ENCODE data around the gene DMTF1.

DMTF1 gene

DNA sequence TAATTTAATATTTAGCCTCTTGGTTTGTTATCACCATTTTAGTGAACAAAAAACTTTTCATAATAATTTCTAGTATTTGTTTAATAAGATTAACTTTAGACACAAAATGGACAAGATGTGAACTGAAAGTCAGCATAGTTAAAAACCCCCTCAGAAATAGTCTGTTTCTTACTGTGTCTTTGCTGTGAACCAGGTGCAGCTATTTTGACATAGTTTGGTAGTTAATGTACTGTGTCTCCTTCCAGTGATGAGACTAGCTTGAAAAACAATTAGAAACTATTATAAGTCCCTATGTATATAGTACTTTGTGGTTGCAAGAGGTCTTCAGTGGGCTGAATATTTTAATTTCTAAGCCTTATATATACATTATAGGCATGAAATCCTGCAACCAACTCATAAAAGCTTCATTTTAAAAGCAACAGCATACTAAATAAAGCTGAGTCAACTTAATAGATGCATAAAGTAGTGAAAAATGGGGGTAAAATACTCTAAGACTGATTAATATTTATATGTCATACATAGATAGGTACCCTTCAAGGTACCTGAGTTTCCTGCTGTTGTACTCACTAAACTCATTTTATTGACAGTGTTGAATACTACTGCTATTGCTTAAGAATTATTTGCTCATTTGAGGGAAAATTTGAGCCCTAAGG, 19.2 kb downstream of the DMTF1 start:
- Histone ChIP-seq H3K27me3 (ENCODE audit: insufficient read depth, low read length) (no peaks in the 10 kb centered on the region), H3K9ac (ENCODE audit: low read depth, low read length) (no peak overlapping the region), H3K36me3 (ENCODE audit: insufficient read depth, low read depth, low read length) (peaks cover 100% of the 10 kb centered on the region), H3K27ac (ENCODE audit: low read length) (no peak overlapping the region), H3K4me3 (ENCODE audit: low read length) (no peak overlapping the region), H3K9me3 (ENCODE audit: insufficient read depth, low read depth, low read length) (no peaks in the 10 kb centered on the region), H3K4me1 (ENCODE audit: insufficient read depth, low read length) (no peaks in the 10 kb centered on the region)

DNA sequence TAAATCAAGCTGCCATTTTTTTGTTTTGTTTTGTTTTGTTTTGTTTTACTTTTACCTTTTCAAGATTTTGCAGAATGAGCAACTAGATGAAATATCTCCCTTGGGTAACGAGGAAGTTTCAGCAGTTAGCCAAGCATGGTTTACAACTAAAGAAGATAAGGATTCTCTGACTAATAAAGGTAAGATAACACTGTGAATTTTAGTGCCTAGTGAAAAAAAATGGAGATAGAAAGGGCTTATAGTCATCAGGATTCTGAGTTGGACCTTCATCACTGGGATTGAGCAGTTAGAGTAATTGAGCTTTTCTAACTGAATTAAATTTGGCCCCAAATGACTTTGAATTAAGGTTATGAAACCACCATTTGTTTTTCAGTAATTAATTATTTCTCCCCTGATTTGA, 21.2 kb downstream of the DMTF1 start:
- Histone ChIP-seq H3K9me3 (ENCODE audit: insufficient read depth, low read depth, low read length) (no peaks in the 10 kb centered on the region), H3K4me3 (ENCODE audit: low read length) (no peak overlapping the region), H3K36me3 (ENCODE audit: insufficient read depth, low read depth, low read length) (peaks cover 100% of the 10 kb centered on the region), H3K4me1 (ENCODE audit: insufficient read depth, low read length) (no peaks in the 10 kb centered on the region), H3K27ac (ENCODE audit: low read length) (no peak overlapping the region), H3K27me3 (ENCODE audit: insufficient read depth, low read length) (no peaks in the 10 kb centered on the region), H3K9ac (ENCODE audit: low read depth, low read length) (no peak overlapping the region)

GRCh38 chr7:87178320-87178719, 26.1 kb downstream of the DMTF1 start:
- no peak overlapping the region for H3K27ac ChIP-seq (ENCODE audit: low read length)
- peaks cover 98% of the 10 kb centered on the region for H3K36me3 ChIP-seq (ENCODE audit: insufficient read depth, low read depth, low read length)
- H3K9ac ChIP-seq (ENCODE audit: low read depth, low read length) = no peak overlapping the region
- no peak overlapping the region for H3K4me3 ChIP-seq (ENCODE audit: low read length)
- no peaks in the 10 kb centered on the region for H3K4me1 ChIP-seq (ENCODE audit: insufficient read depth, low read length)
- no peaks in the 10 kb centered on the region for H3K9me3 ChIP-seq (ENCODE audit: insufficient read depth, low read depth, low read length)
- H3K27me3 ChIP-seq (ENCODE audit: insufficient read depth, low read length) = no peaks in the 10 kb centered on the region

DNA sequence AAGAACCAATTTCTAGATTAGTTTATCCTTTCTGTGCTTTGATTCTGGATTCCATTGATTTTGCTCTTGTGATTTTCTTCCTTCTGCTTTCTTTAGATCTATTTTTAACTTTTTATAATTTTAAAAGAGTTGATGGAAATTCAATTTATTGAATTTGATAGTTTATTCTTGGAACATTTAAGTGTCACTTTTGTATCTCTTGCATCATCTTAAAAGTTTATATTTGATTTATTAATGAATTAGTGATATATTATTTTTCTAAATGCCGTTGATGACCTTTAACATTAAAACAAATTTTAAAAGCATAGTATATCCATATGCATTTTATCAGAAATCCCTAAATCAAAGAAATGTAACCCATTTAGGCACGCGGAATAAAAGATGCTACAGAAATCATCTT, 26.9 kb downstream of the DMTF1 start:
- no peaks in the 10 kb centered on the region for H3K9me3 ChIP-seq (ENCODE audit: insufficient read depth, low read depth, low read length)
- no peak overlapping the region for H3K4me3 ChIP-seq (ENCODE audit: low read length)
- no peak overlapping the region for H3K27ac ChIP-seq (ENCODE audit: low read length)
- H3K36me3 ChIP-seq (ENCODE audit: insufficient read depth, low read depth, low read length) = peaks cover 98% of the 10 kb centered on the region
- H3K27me3 ChIP-seq (ENCODE audit: insufficient read depth, low read length) = no peaks in the 10 kb centered on the region
- no peak overlapping the region for H3K9ac ChIP-seq (ENCODE audit: low read depth, low read length)
- no peaks in the 10 kb centered on the region for H3K4me1 ChIP-seq (ENCODE audit: insufficient read depth, low read length)

DNA sequence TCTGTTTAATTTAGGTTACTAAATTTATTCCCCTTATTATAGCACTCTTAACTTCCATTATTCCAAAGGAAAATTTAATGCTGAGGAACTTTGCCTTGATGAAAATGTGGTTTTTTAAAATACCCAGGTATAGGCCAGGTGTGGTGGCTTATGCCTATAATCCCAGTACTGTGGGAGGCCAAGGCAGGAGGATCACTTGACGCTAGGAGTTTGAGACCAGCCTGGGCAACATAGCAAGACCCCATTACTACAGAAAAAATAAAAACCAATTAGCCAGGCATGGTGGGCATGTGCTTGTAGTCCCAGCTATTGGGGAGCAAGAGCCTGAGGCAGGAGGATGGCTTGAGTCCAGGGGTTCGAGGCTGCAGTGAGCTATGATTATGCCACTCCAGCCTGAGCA, 34.9 kb downstream of the DMTF1 start:
- Histone ChIP-seq H3K27ac (ENCODE audit: low read length) (no peak overlapping the region), H3K27me3 (ENCODE audit: insufficient read depth, low read length) (no peaks in the 10 kb centered on the region), H3K9me3 (ENCODE audit: insufficient read depth, low read depth, low read length) (no peaks in the 10 kb centered on the region), H3K36me3 (ENCODE audit: insufficient read depth, low read depth, low read length) (peaks cover 100% of the 10 kb centered on the region), H3K4me1 (ENCODE audit: insufficient read depth, low read length) (no peaks in the 10 kb centered on the region), H3K4me3 (ENCODE audit: low read length) (no peak overlapping the region), H3K9ac (ENCODE audit: low read depth, low read length) (no peak overlapping the region)

- Histone ChIP-seq H3K9me3 (ENCODE audit: insufficient read depth, low read depth, low read length) (no peaks in the 10 kb centered on the region), H3K4me3 (ENCODE audit: low read length) (no peak overlapping the region), H3K4me1 (ENCODE audit: insufficient read depth, low read length) (no peaks in the 10 kb centered on the region), H3K27me3 (ENCODE audit: insufficient read depth, low read length) (no peaks in the 10 kb centered on the region), H3K27ac (ENCODE audit: low read length) (no peak overlapping the region), H3K9ac (ENCODE audit: low read depth, low read length) (no peak overlapping the region), H3K36me3 (ENCODE audit: insufficient read depth, low read depth, low read length) (peaks cover 100% of the 10 kb centered on the region)
Observed at GRCh38 chr7:87188930-87189329, 36.7 kb downstream of the DMTF1 start.

DNA sequence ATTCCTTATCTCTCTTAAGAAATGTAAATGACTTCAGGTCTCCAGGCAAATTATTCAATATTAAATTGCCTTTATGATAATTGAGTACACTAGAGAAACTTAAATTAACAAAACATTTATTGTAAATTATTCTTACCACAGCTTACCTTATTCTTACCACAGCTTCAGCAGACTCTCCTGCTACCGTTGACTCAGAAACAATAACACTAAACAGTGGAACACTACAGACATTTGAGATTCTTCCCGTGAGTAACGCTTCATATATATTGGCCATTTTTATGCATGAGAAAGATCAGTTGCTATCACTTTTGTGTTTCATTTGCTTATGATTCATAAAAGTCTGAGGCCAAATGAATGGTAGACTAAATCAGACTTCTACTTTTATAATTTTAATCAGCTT, 38.5 kb downstream of the DMTF1 start:
- Histone ChIP-seq H3K27ac (ENCODE audit: low read length) (no peak overlapping the region), H3K36me3 (ENCODE audit: insufficient read depth, low read depth, low read length) (peaks cover 100% of the 10 kb centered on the region)

GRCh38 chr7:87192784-87193487, 40.7 kb downstream of the DMTF1 start:
- Histone ChIP-seq H3K27me3 (ENCODE audit: insufficient read depth, low read length) (no peaks in the 10 kb centered on the region), H3K4me3 (ENCODE audit: low read length) (no peak overlapping the region), H3K36me3 (ENCODE audit: insufficient read depth, low read depth, low read length) (peaks cover 100% of the 10 kb centered on the region), H3K9ac (ENCODE audit: low read depth, low read length) (no peak overlapping the region), H3K27ac (ENCODE audit: low read length) (no peak overlapping the region), H3K4me1 (ENCODE audit: insufficient read depth, low read length) (no peaks in the 10 kb centered on the region), H3K9me3 (ENCODE audit: insufficient read depth, low read depth, low read length) (no peaks in the 10 kb centered on the region)

More for the DNA sequence above, 38.5 kb downstream of the DMTF1 start:
- H3K9me3 ChIP-seq (ENCODE audit: insufficient read depth, low read depth, low read length) = no peaks in the 10 kb centered on the region
- H3K4me1 ChIP-seq (ENCODE audit: insufficient read depth, low read length) = no peaks in the 10 kb centered on the region
- no peak overlapping the region for H3K9ac ChIP-seq (ENCODE audit: low read depth, low read length)
- no peaks in the 10 kb centered on the region for H3K27me3 ChIP-seq (ENCODE audit: insufficient read depth, low read length)
- no peak overlapping the region for H3K4me3 ChIP-seq (ENCODE audit: low read length)

DNA sequence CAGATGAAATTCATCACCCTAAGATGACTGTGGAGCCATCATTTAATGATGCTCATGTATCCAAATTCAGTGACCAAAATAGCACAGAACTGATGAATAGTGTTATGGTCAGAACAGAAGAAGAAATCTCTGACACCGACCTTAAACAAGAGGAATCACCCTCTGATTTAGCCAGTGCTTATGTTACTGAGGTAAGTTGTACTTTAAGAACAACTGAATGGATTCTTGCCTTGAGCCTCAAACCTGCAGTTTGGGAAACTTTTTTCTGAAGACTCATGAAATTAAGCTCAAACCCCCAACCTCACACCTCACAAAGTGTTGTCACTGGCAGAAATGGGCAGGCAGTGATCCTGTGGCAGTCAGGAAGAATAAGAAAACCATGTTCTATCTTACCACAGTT, 41.7 kb downstream of the DMTF1 start:
- Histone ChIP-seq H3K36me3 (ENCODE audit: insufficient read depth, low read depth, low read length) (peaks cover 100% of the 10 kb centered on the region), H3K4me1 (ENCODE audit: insufficient read depth, low read length) (no peaks in the 10 kb centered on the region)

GRCh38 chr7:87199241-87199640, 47.0 kb downstream of the DMTF1 start:
- H3K4me3 ChIP-seq (ENCODE audit: low read length) = no peak overlapping the region
- H3K27ac ChIP-seq (ENCODE audit: low read length) = no peak overlapping the region
- H3K4me1 ChIP-seq (ENCODE audit: insufficient read depth, low read length) = no peaks in the 10 kb centered on the region; the same call in 1 of the 2 replicates
- H3K27me3 ChIP-seq (ENCODE audit: insufficient read depth, low read length) = no peaks in the 10 kb centered on the region
- H3K9ac ChIP-seq (ENCODE audit: low read depth, low read length) = no peak overlapping the region
- peaks cover 15% of the 10 kb centered on the region for H3K9me3 ChIP-seq (ENCODE audit: insufficient read depth, low read depth, low read length)
- peaks cover 75% of the 10 kb centered on the region for H3K36me3 ChIP-seq (ENCODE audit: insufficient read depth, low read depth, low read length)

More for the DNA sequence above, 41.7 kb downstream of the DMTF1 start:
- no peaks in the 10 kb centered on the region for H3K27me3 ChIP-seq (ENCODE audit: insufficient read depth, low read length)
- H3K9me3 ChIP-seq (ENCODE audit: insufficient read depth, low read depth, low read length) = no peaks in the 10 kb centered on the region
- H3K4me3 ChIP-seq (ENCODE audit: low read length) = no peak overlapping the region
- no peak overlapping the region for H3K9ac ChIP-seq (ENCODE audit: low read depth, low read length)
- no peak overlapping the region for H3K27ac ChIP-seq (ENCODE audit: low read length)

DNA sequence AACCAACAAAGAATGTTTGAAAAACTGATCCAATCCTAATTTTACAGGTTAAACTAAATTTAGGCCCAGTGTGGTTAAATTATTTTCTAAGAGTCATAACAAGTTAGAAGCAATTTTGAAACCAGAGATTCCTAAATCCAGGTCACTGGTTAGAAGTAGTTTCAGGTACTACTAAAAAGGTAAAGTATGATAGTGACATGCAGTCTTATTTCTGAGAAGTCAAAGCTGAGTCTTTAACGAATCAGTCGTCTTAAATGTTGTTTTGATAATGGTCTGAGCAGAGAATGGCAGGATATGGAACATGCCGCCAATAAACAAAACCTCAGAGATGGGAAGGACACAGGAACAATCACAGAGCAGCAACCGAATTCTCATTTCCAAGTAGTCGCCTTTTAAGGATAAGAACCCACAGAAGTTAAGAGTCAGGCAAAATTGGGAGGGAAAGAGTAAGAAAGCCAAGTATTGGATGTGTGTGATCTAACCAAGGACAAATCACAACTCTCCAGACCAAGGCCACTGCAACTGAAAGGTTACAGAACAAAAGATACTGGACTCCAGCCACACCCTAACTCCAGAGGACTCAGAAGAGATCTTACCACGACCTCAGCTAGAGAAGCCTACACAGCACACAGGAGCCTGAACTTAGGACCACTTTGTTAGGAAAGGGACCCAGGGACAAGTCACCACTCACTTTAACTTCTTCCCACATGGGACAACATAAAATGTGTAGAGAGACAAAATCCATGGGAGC, 47.6 kb downstream of the DMTF1 start:
- no peaks in the 10 kb centered on the region; the same call in 1 of the 2 replicates for H3K4me1 ChIP-seq (ENCODE audit: insufficient read depth, low read length)
- no peaks in the 10 kb centered on the region for H3K27me3 ChIP-seq (ENCODE audit: insufficient read depth, low read length)
- H3K4me3 ChIP-seq (ENCODE audit: low read length) = no peak overlapping the region
- peaks cover 22% of the 10 kb centered on the region for H3K9me3 ChIP-seq (ENCODE audit: insufficient read depth, low read depth, low read length)
- peaks cover 73% of the 10 kb centered on the region for H3K36me3 ChIP-seq (ENCODE audit: insufficient read depth, low read depth, low read length)
- no peak overlapping the region for H3K9ac ChIP-seq (ENCODE audit: low read depth, low read length)
- H3K27ac ChIP-seq (ENCODE audit: low read length) = no peak overlapping the region

GRCh38 chr7:87202208-87202607, 50.0 kb downstream of the DMTF1 start:
- Histone ChIP-seq H3K4me3 (ENCODE audit: low read length) (no peak overlapping the region), H3K27me3 (ENCODE audit: insufficient read depth, low read length) (no peaks in the 10 kb centered on the region), H3K9ac (ENCODE audit: low read depth, low read length) (no peak overlapping the region), H3K4me1 (ENCODE audit: insufficient read depth, low read length) (no peaks in the 10 kb centered on the region; the same call in 1 of the 2 replicates), H3K27ac (ENCODE audit: low read length) (no peak overlapping the region), H3K9me3 (ENCODE audit: insufficient read depth, low read depth, low read length) (peaks cover 44% of the 10 kb centered on the region), H3K36me3 (ENCODE audit: insufficient read depth, low read depth, low read length) (peaks cover 57% of the 10 kb centered on the region)

Data from iPS-20b (cell line).